H9 (cell line): ENCODE data around the gene DNAJC17. TPM values are rescaled to one million over a fixed set of nuclear protein-coding genes. Genes with fewer than 3 reads are reported as not detected.

Experiments used
- DNase-seq: peaks from one replicate; pipeline ENCODE4 v3.0.0-alpha.2; 2017
- H2AFZ ChIP-seq: one replicate; pipeline ENCODE4 v1.6.1; 2013; ENCODE audit warnings: mild to moderate bottlenecking, low read length, control low read depth, moderate library complexity
- H2AK5ac ChIP-seq: 2 replicates; pipeline ENCODE4 v1.6.1; 2013; ENCODE audit warnings: low read length, control low read depth, mixed read lengths; ENCODE audit not compliant: insufficient read length
- H2BK120ac ChIP-seq: one replicate; pipeline ENCODE4 v1.6.1; 2013; ENCODE audit warnings: low read depth, mild to moderate bottlenecking, low read length, control low read depth, inconsistent platforms; ENCODE audit not compliant: poor library complexity, severe bottlenecking
- H2BK12ac ChIP-seq: 2 replicates; pipeline ENCODE4 v1.6.1; 2013; ENCODE audit warnings: low read length, control low read depth, mixed read lengths, low read depth; ENCODE audit not compliant: insufficient read length
- H2BK15ac ChIP-seq: 2 replicates; pipeline ENCODE4 v1.6.1; 2013; ENCODE audit warnings: low read depth, low read length, control low read depth
- H2BK20ac ChIP-seq: one replicate; pipeline ENCODE4 v1.6.1; 2013; ENCODE audit warnings: low read depth, mild to moderate bottlenecking, low read length, control low read depth, inconsistent platforms; ENCODE audit not compliant: poor library complexity, severe bottlenecking
- H2BK5ac ChIP-seq: 2 replicates; pipeline ENCODE4 v1.6.1; 2013; ENCODE audit warnings: low read length, control low read depth, mixed read lengths; ENCODE audit not compliant: insufficient read length
- H3K14ac ChIP-seq: 2 replicates; pipeline ENCODE4 v1.6.1; 2013; ENCODE audit warnings: low read length, control low read depth; ENCODE audit not compliant: insufficient read depth
- H3K18ac ChIP-seq: 2 replicates; pipeline ENCODE4 v1.6.1; 2013; ENCODE audit warnings: low read depth, mild to moderate bottlenecking, mixed read lengths, low read length, control low read depth; ENCODE audit not compliant: insufficient read length
- H3K23ac ChIP-seq: 2 replicates; pipeline ENCODE4 v1.6.1; 2013; ENCODE audit warnings: low read length, control low read depth, mixed read lengths, low read depth; ENCODE audit not compliant: insufficient read length
- H3K23me2 ChIP-seq: 2 replicates; pipeline ENCODE4 v1.6.1; 2013; ENCODE audit warnings: low read depth, mild to moderate bottlenecking, mixed read lengths, low read length, control low read depth; ENCODE audit not compliant: insufficient read length, poor library complexity, severe bottlenecking
- H3K27ac ChIP-seq: 2 replicates; pipeline ENCODE4 v1.5.1; 2013; ENCODE audit warnings: low read length, control low read depth, mixed read lengths, low read depth; ENCODE audit not compliant: insufficient read length
- H3K27me3 ChIP-seq: 2 replicates; pipeline ENCODE4 v1.6.1; 2013; ENCODE audit warnings: low read length, control low read depth, inconsistent platforms; ENCODE audit not compliant: insufficient read depth
- H3K4ac ChIP-seq: 2 replicates; pipeline ENCODE4 v1.6.1; 2013; ENCODE audit warnings: low read depth, mild to moderate bottlenecking, control low read depth, inconsistent platforms, low read length, moderate library complexity
- H3K4me1 ChIP-seq: 2 replicates; pipeline ENCODE4 v1.6.1; 2013; ENCODE audit warnings: low read length, control low read depth, inconsistent platforms; ENCODE audit not compliant: insufficient read depth
- H3K4me2 ChIP-seq: 2 replicates; pipeline ENCODE4 v1.6.1; 2013; ENCODE audit warnings: low read length, control low read depth, mixed read lengths; ENCODE audit not compliant: insufficient read length, insufficient read depth
- H3K56ac ChIP-seq: 2 replicates; pipeline ENCODE4 v1.6.1; 2013; ENCODE audit warnings: low read depth, mild to moderate bottlenecking, mixed read lengths, low read length, control low read depth; ENCODE audit not compliant: insufficient read length
- H3K79me1 ChIP-seq: 2 replicates; pipeline ENCODE4 v1.6.1; 2013; ENCODE audit warnings: low read depth, mild to moderate bottlenecking, moderate library complexity, low read length, control low read depth, inconsistent platforms; ENCODE audit not compliant: insufficient read depth, poor library complexity, severe bottlenecking
- H3K79me2 ChIP-seq: 2 replicates; pipeline ENCODE4 v1.6.1; 2013; ENCODE audit warnings: low read length, control low read depth, inconsistent platforms; ENCODE audit not compliant: insufficient read depth
- H3K9ac ChIP-seq: 2 replicates; pipeline ENCODE4 v1.6.1; 2013; ENCODE audit warnings: low read length, control low read depth, mixed read lengths; ENCODE audit not compliant: insufficient read length; ENCODE audit errors: extremely low read depth
- H3K9me3 ChIP-seq: one replicate; pipeline ENCODE4 v1.6.1; 2013; ENCODE audit warnings: low read depth, low read length, inconsistent platforms; ENCODE audit not compliant: control insufficient read depth
- H3T11ph ChIP-seq: one replicate; pipeline ENCODE4 v1.6.1; 2013; ENCODE audit warnings: mild to moderate bottlenecking, low read length, control low read depth, inconsistent platforms
- H4K20me1 ChIP-seq: one replicate; pipeline ENCODE4 v1.6.1; 2013; ENCODE audit not compliant: control insufficient read depth, insufficient read length, insufficient read depth
- H4K5ac ChIP-seq: 2 replicates; pipeline ENCODE4 v1.6.1; 2013; ENCODE audit warnings: low read depth, mild to moderate bottlenecking, mixed read lengths, low read length, control low read depth; ENCODE audit not compliant: insufficient read length
- H4K8ac ChIP-seq: replicated peaks from 2 replicates; pipeline ENCODE4 v1.6.1; 2013; ENCODE audit warnings: low read length, control low read depth, mixed read lengths, low read depth; ENCODE audit not compliant: insufficient read length
- H4K91ac ChIP-seq: 2 replicates; pipeline ENCODE4 v1.6.1; 2013; ENCODE audit warnings: low read depth, mild to moderate bottlenecking, moderate library complexity, mixed read lengths, low read length, control low read depth; ENCODE audit not compliant: insufficient read length
- H3K27ac Mint-ChIP-seq, 3 experiments: 2 replicates in 2 of 3; 3 replicates in 1 of 3; pipeline ENCODE4 v1.8.0; 2020 to 2021; ENCODE audit warnings: mixed read lengths in 3 of 3, mild to moderate bottlenecking in 1 of 3, moderate library complexity in 1 of 3
- H3K27me3 Mint-ChIP-seq: 2 replicates; pipeline ENCODE4 v1.8.0; 2021; ENCODE audit warnings: low read depth, mild to moderate bottlenecking, moderate library complexity, mixed read lengths
- H3K36me3 Mint-ChIP-seq, 3 experiments: 2 replicates in 2 of 3; 3 replicates in 1 of 3; pipeline ENCODE4 v1.8.0; 2020 to 2021; ENCODE audit warnings: low read depth in 3 of 3, mixed read lengths in 3 of 3; ENCODE audit not compliant: insufficient read depth in 1 of 3
- H3K4me1 Mint-ChIP-seq, 2 experiments: 2 replicates each; pipeline ENCODE4 v1.8.0; 2020; ENCODE audit warnings: mixed read lengths in 2 of 2
- H3K4me3 Mint-ChIP-seq, 2 experiments: 2 replicates in 1 of 2; 3 replicates in 1 of 2; pipeline ENCODE4 v1.8.0; 2020 to 2021; ENCODE audit warnings: mild to moderate bottlenecking in 2 of 2, mixed read lengths in 2 of 2, moderate library complexity in 1 of 2
- H3K9me3 Mint-ChIP-seq, 2 experiments: 2 replicates in 1 of 2; 3 replicates in 1 of 2; pipeline ENCODE4 v1.8.0; 2020; ENCODE audit warnings: mild to moderate bottlenecking in 2 of 2, mixed read lengths in 2 of 2, moderate library complexity in 1 of 2
- CTCF ChIP-seq: fragments of 200-600 bp; sonication (generic); conservative IDR thresholded peaks from 3 replicates; pipeline ENCODE4 v1.8.0; 2021; ENCODE audit warnings: antibody characterized with exemption, mild to moderate bottlenecking
- WGBS: extraction: QIAGEN DNeasy Blood & Tissue Kit; methylation state at CpG from one replicate; pipeline ENCODE4 v1.1.7; 2013; ENCODE audit warnings: missing lambda C conversion rate, low lambda C conversion rate, mixed read lengths; ENCODE audit not compliant: insufficient read length; ENCODE audit errors: extremely low coverage; 5-methylcytosine and 5-hydroxymethylcytosine counted together
- total RNA-seq: library from RNA; stranded (reverse); gene quantifications from 2 replicates; pipeline ENCODE4 v1.2.1, GENCODE V29; 2021

DNAJC17 gene
- total RNA-seq, 1 experiment from 2014 or later = 38.3 TPM

GRCh38 chr15:40806672-40807027, 623 bp downstream of the DNAJC17 start:
- Histone ChIP-seq H3K79me1 (no peaks in the 10 kb centered on the region), H2BK20ac (no peak overlapping the region), H3K9me3 (no peaks in the 10 kb centered on the region), H4K8ac (peak overlapping the region; percentile 63), H2BK12ac (no peak overlapping the region), H2BK15ac (no peak overlapping the region), H3K27ac (no peak overlapping the region), H3K4ac (no peak overlapping the region), H3K56ac (no peak overlapping the region), H3K4me2 (peak overlapping the region; percentile 97), H3T11ph (no peak overlapping the region), H3K4me1 (peaks cover 3% of the 10 kb centered on the region), H3K23ac (no peak overlapping the region), H2AFZ (no peak overlapping the region), H3K23me2 (peaks cover 4% of the 10 kb centered on the region), H2BK120ac (no peak overlapping the region), H2AK5ac (no peak overlapping the region), H4K20me1 (no peaks in the 10 kb centered on the region), H4K91ac (no peak overlapping the region), H3K18ac (no peak overlapping the region), H3K27me3 (no peaks in the 10 kb centered on the region), H2BK5ac (no peak overlapping the region), H4K5ac (no peak overlapping the region), H3K79me2 (no peaks in the 10 kb centered on the region), H3K14ac (no peak overlapping the region), H3K9ac (peak overlapping the region; percentile 48)
- H3K27me3 Mint-ChIP-seq = no peaks in the 10 kb centered on the region; the same call in 1 of the 2 replicates
- H3K27ac Mint-ChIP-seq = peak overlapping the region; percentile 1 to 42 (median 17); a peak in 2 of 7 replicates
- H3K36me3 Mint-ChIP-seq = peaks cover 2 to 13% (median 4%) of the 10 kb centered on the region in 3 experiments; a peak in 5 of 7 replicates
- no CpG with 5 or more reads among the region's 2 CpGs for WGBS
- H3K4me3 Mint-ChIP-seq = peak overlapping the region; percentile 93 to 98
- DNase-seq = no peak
- TF ChIP-seq CTCF = no peak
- H3K9me3 Mint-ChIP-seq = no peaks in the 10 kb centered on the region
- H3K4me1 Mint-ChIP-seq = peaks cover 17 to 18% of the 10 kb centered on the region in 2 experiments
